GM21825 (cell line): ENCODE data around the gene CDH4.

Experiments used
- ATAC-seq: cut with Tn5 transposase; IDR thresholded peaks from one replicate; pipeline ENCODE4 v1.9.1; 2021; ENCODE audit warnings: mild to moderate bottlenecking, moderate library complexity; ENCODE audit not compliant: unreplicated experiment

The CDH4 gene

DNA sequence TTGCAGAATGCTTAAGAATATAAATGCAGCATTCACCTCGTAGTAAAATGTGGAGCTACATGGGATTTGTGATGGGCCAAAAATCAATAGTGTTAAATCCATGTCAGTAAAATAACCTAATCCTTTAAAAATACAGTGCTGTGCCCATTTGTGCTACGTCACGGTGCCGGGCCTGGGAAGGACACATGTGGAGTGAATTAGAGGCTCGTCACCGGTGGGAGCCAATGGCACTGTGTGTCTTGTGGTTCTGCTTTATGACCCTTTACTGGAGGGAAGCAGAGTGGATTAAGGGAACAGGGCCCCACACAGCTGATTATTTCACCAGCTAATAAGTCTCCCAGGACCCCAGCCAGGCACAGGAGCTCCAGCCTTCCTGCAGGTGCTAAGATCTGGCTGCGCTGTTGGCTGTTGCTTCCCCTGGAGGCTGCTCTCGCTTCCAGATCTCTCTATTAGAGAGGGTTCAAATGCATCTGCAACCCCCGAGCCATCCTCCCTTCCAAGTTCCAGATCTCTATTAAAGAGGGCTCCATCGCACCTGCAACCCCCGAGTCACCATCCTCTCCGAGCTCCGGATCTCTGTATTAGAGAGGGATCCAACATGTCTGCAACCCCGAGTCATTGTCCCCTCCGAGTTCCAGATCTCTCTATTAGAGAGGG, 405.8 kb downstream of the CDH4 start:
- no peak for ATAC-seq

DNA sequence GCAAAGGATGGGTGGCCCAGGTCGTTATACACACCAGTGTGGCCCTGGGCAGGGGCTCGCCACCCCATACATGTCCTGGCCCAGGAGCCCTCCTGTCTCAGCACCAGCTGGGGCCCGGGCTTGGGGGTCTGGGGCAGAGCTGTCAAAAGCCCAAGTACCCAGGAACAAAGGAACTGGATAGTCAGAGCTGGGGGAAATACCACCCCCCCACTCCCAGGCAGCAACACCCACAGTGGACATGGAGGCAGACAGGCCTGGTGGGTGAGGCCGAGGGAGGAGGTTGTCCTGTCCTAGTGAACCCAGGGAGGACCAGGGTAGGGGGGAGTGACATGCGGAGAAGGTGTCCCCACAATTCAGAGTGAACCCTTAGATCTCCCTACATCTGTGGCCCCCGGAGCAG, 406.5 kb downstream of the CDH4 start:
- no peak for ATAC-seq

DNA sequence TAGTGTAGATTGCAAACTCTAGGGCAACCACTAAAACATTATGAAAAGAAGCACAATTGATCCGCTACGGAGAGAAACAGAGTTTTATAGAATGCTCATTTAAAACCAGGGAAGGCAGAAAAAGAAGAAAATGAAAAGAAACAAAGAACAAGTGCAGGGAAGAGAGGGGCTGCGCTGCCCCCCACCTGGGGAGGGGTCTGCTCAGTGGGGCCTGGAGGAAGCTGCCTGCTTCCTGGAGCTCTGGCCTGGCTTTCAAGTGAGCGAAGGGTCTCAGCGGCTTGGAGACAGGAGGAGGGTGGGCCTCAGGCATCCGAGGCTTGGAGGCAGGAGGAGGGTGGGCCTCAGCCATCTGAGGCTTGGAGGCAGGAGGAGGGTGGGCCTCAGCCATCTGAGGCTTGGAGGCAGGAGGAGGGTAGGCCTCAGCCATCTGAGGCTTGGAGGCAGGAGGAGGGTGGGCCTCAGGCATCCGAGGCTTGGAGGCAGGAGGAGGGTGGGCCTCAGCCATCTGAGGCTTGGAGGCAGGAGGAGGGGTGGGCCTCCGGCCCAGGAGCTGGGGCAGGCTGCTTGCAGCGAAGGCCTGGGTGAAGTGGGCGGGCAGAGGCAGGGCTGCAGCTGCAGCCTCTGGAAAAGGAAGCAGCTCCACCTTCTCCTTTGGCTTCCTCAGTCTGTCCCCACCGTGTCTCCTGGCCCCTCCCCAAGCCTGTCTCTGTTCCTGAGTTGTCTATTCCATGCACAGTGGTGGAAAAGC, 407.4 kb downstream of the CDH4 start:
- no peak for ATAC-seq

DNA sequence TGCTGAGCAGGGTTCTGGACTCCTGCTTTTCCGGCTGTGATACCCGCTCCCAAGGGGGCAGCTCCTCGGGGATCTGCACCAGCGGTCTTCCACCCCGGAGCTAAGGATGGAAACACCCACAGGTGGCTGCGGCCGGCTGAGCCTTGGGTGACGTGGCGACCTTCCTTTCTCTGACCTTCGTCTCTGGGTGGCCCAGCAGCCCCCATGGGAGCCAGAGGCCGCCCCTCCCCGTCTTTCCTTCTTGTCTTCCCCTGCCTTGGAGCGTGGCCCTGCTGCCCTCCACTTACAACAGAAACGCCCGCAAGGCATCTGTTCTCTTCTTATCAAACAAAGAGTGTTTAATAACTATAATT, 407.9 kb downstream of the CDH4 start:
- no peak for ATAC-seq

DNA sequence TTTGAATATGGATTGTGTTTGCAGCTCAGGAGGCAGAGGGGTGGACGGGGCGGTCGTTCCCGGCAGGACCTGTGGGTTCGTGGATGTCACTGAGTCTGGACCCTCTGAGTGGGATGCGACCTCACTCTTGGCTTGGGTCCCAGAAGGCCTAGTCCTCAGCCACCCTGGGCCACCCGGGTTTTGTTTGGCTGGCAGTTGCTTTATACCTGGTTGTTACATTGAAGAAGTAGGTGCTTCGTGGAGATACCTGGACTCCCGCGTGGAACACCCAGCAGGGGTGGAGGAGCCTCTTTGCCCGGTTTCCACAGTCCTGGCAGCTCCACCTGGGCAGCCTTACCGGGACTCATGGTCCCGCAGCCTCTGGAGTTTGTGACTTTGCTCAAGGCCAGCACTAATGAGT, 408.5 kb downstream of the CDH4 start:
- no peak for ATAC-seq

DNA sequence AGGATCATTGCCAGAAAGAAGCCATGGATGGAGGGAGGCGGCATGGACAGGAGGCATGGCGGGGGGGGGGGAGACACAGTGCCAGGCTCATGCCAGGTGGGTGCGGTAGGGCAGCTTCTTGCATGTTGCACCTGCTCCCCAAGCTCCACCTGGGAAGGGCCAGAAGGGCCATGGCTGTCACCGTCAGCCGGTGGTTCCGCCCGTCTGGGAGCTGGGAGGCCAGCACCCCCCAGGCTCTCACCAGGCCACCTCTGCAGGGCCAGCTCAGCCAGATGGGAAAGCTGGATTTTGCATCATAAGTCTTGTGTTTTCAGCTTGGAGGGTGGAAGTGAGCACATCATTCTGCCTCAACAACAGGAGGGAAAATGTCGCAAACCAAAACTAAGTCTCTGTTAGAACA, 409.0 kb downstream of the CDH4 start:
- no peak for ATAC-seq

DNA sequence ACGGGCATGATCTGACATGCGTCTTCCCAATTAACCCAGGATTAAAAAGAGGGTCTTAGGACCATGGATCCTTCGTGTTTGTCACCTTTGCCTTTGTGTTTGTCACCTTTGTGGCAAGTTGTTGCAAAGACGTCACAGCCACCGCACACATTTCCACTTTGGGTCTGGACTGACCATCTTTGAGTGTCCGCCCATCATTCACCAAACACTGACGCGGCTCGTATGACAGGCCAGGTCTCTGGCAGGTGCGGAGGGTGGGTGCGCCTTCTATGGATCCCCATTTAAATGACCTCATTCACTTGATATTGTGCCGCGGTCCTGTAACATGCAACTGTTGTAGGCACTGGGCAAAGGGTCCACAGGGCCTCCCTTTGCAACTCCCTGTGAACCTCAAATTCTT, 409.5 kb downstream of the CDH4 start:
- no peak for ATAC-seq

DNA sequence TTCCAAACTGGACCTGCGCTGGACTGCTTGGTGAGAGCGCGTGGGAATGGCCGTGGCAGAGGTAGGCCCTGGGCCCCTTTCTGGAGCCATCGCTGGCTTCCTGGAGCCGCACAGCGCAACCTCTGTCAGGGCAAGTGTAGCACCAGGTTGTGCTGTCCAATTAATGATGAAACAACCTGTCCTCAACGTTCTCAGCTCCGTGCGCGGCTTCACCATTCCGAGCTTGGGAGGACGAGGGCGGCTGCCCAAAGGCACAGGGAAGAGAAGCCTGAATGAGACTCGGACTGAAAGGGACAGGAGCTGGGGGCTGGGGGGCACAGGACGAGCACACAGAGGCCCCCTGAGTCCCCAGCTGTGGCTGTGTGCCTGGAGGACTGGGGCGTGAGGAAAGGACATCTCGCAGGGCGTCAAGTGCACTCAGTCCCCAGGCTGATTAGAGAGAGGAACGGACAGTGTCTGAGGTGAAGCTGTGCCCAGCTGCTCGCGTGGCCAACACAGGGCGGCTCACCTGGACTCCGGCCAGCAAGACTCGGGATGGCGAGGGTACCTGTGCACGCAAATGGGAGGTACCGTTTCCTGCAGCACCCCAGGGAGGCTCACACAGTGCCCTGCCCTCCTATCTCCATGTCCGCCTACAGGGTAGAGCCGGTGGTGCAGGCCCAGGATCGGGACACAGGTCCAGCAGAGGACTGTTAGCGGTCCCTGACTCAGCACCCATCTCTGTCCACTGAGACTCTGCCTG, 410.3 kb downstream of the CDH4 start:
- no peak for ATAC-seq

DNA sequence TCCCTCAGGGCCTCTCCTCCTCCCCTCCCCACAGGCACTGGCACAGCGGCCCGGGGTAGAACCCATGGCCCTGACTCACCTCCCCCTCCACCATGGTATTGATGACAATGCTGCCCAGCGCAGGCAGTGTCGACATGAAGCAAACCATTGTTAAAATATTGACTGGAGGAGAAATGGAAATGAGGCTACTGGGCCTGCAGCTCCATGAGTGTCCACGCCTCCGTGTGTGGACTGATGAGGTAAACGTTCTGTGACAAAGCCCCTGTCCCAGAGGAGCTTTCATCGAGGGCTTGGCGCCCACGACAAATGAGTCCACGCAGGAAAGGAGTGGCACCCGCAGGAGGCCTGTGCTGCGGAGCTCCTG, 410.9 kb downstream of the CDH4 start:
- ATAC-seq = no peak

DNA sequence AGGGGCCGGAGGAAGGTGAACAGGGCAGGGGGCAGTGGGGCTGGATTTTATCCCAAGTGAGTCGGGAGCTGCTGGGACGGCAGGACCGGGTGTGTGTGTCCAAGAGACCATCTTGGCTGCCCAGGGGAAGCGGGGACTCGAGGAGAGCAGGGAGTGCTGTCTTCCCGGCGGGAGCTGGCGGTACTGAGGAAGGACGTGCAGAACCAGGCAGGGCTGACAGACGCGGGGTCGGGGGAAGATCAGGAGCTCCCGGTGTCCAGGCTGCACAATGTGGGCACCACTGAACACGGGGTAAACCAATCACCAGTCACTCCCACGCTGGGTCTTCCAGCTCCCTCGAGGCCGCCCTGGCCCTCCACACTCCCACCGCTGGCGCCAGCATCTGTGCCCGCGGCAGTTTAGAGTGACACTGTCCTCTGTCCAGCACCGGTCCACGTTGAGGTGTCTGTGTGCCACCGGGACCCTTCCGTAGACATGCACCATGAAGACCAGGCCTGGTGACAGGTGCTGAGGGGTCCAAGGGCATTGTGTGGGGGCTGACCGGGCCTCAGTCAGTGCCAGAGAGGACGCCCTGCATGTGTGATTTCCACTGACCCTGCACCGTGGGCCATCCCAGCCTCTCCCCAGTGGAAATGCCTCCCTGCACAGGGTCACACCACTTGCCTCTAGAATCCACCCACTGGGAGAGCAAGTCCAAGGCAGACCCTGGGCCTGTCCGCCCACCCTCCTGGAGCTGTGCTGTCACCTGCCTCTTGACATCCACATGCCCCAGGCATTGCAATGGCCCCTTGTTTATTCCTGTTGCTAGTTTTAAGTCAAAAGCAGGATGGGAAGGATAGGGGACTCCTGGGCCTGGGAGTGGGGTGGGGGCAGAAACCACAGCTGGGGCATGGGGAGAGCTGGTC, 411.7 kb downstream of the CDH4 start:
- ATAC-seq = no peak

DNA sequence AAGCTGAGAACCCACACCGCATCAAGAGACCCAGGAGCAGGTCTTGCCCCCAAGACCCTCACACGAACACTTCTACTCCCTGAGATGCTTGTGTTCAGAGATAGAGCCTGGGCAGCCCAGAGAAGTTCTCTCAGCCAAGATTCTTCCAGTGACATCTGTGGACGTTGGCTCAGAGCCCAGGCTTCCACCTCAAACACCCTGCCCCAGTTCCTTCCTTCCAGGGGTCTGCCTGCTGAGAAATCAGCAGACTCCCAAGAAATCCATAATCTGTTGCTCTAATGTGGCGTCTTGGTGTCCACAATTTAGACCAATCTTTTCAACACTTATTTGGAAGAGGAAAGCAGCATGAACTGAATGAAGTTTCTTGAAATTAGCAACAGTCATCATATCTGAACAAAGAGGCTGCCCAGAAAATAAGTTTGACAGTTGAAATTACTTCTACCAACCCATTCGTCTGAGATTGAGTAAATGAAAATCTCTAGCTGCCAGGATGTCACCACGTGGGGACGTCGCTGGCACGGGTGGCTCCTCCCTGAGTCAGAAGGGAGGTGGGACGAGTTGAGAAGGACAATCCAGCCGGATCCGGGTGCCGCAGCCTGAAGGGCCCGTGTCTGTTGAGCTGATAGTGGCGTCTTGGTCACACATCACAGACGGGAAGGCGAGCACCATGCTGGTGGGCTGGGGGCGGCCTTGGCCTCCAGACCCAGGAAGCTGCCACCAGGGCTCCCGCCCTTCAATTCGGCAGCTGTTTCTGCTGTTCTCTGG, 412.7 kb downstream of the CDH4 start:
- no peak for ATAC-seq

DNA sequence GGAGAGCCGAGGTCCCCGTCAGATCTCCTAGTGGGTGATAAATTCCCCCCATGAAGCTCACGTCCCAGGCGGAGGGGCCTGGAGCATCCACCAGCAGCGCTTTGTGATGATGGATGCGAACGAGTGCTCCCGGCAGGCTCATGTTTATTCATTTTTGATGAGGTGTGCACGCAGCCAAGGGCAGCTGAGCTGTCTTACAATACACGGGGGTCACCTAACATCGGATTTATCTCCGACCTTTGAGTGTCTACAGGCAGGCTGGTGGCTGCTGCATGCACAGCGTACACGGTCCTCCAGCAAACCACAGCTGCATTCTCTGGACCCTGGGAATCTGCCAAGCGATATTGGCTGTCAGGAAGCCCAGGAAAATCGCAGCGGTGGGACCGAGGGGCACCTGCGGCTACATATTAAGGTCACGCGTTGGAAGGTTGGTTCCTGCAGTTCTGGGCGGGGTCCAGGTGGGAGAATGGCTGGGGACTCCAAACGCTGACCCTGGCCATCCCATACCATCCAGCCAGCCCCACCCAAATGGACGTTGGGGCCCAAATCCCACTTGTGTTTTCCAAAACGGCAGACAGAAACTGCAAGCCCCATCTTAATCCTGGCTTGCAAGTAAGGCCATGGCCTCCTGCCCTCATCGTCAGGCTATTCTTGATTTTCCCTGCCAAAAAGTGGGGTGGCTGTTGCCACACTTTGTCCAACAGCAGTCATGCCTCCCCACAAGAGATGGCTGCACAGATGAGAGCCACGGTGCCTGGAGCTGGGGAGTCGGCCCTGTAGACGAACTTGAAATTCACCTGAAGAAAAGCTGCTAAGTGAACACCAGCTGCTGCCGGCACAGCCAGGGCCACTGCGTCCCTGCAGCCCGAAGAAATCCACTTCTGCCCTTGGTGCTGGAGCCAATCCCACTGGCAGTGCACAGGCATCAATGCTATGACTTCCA, 413.7 kb downstream of the CDH4 start:
- ATAC-seq = no peak

DNA sequence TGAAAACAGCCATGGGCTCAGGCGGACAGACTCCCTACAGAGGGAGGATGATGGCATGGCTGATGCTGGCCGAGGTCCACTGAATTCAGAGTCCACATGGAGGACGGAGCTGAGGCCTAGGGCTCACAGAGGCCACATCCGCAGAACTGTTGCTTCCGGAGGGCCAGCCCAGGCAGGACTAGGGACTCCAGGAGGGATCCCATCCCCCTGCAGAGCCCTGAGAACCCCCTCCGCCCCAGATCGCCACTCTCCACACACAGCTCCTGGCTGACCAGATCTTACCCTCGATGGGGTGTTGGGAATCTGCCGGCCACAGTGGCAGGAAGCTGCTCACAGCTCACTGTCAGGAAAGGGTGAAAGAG, 414.4 kb downstream of the CDH4 start:
- ATAC-seq = no peak

DNA sequence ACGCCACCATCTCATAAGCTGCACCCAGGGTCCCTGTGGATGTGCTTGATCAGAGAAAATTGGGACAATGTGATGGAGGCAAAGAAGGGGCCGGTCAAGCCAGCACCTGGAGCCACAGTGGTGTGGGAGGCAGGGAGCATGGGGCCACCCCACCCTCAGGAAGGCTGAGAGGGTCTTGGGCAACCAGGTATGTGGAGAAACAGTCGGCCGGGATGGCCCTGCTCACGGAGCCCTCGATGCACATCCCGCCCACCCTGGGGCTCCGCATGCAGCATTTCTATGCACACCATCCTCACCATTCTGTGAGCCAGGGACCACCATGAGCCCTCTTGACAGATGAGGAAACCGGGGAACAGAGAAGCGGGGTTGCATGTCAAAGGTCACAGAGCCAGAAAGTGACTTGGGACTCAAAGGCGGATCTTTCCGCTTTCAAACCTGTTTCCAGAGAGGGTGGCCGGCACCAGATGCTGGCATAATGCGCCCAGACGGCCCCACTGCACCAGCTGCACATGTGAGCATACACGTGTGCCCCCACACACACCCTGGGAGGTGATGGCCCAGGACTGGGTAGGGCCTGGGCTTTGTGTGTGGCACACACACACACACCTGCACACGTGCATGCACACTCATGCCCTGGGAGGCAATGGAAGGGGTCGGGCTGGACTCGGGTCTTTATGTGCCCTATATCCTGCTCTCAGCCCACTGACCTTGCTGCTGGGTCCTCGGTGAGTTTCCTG, 415.2 kb downstream of the CDH4 start:
- no peak for ATAC-seq

DNA sequence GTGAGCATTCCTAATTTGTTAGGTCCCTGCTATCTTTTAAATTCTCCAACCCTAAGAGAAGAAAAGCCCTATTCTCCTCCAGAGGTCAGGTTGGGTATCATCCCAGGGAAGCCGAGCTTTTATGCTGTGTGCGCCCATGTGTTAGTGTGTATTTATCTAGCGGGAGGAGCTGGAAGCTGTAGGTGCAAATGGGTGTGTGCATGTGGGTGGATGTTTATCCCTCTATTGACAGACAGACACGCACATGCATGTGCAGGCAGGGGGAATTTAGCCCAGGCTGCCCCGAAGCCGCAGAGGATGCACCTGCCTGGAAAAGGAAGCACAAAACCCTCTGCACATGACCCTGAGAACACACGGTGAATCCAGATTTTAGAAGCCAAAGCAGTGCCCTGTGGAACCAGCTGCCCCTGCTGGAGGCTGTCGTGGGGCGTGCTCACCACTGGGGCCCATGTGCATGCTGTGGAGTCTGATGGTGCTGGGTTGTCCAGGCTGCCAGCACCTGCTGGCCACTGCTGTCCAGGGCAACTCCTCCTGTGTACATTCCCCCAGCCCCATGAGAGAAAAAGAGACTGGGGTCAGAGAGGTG, 416.1 kb downstream of the CDH4 start:
- no peak for ATAC-seq

DNA sequence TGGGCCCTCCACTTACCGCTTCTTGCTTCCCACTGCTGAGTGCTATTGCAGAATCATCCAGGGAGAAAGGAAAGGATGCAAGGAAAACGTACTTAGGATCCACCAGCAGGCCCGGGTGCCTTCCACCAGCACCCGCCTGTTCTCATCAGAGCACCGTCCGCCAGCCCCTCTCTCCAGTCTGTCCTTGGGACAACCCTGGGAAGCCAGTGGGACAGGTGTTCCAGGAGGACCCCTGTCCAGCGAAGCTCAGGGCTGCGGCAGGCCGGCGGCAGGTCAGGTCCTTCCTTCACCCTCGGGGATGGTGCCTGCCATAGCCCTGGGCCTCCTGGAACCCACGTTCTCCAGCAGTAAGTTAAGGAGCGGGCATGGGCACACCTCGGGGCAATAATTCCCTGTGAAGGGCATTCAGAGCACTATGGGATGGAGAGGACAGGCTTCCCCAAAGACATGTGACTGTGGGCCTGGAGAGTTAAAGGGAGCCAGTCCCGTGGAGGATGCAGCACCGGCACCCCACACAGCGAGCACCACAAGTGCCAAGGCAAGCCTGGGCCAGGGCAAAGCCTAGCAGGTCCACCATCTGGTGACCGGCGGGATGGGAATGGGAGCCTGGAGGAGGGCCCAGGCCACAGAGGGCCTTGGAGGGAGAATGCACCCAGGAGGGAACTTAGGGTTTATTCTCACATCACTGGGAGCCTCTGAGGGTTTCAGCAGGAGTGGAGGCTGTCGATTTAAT, 416.9 kb downstream of the CDH4 start:
- ATAC-seq = no peak

DNA sequence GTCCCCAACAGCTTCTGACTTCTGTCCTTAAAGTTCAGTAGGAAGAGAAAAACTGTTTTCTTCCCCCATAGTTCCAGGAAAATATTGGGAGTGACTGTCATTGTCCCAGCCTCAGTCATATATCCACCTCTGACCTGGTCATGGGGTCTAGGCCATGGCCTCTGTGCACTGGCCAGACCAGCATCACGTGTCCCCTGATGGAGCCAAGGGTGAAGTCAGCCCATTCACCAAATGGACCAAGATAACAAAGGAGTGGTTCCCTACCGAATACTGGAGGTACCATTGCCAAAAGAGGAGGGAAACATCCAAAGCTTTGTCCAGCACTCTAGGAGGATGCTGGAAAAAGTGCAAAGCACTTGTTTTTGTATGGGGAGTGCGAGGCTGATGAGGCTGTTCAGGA, 418.2 kb downstream of the CDH4 start:
- ATAC-seq = no peak

DNA sequence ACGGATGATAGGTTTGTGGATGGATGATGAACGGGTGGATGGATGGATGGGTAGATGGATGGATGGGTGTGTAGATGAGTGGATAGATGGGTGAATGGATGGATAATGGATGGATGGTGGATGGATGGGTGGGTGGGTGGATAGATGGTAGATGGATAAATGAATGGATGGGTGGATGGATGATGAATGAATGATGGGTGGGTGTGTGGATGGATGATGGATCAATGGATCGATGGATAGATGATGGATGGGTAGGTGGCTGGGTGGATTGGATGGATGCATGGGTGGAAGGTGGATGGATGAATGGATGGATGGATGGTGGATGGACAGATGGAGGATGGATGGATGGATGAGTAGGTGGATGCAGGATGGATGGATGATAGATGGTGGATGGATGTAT, 419.5 kb downstream of the CDH4 start:
- no peak for ATAC-seq
